ENCODE measurements around the gene TTI1. TPM values are rescaled to one million over a fixed set of nuclear protein-coding genes. Genes with fewer than 3 reads are reported as not detected.
A peak's percentile ranks its signal among the peaks of the same experiment; 100 is the strongest.
"Not testable (repeated sequence)": the region's sequence is repeated elsewhere in the genome, so short reads cannot be mapped to it uniquely, and the experiment has no call there.

TTI1 gene
- total RNA-seq, 2 experiments from 2014 or later = 28.2 TPM

DNA sequence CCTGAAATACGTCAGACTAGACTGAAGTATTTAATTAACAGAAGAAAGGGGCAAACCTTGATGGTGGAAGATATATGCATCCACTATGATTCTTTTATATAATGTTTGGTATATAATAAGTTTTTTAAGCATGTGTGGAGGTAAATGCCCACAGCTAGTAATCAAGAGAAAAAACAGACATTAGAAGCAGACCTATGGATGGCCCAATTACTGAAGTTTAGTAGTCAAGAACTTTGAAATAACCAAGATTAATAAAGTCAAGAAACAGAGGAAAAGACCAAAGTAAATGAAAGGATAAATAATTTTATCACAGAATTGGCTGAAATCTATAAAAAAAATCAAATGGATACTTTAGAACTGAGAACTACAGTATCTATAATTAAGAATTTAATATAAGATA lies 15.3 kb downstream of the TTI1 start:
- DNase-seq (no peak), ATAC-seq (ENCODE audit: low read depth) (no peak)
- no peaks in the 10 kb centered on the region for H3K27me3 Mint-ChIP-seq
- peaks cover 70% of the 10 kb centered on the region for H3K36me3 Mint-ChIP-seq
- POLR2A ChIA-PET = no interaction called here
- no peaks in the 10 kb centered on the region for H3K4me1 Mint-ChIP-seq
- no peak overlapping the region for H3K4me3 Mint-ChIP-seq
- peaks cover 13% of the 10 kb centered on the region for H3K9me3 Mint-ChIP-seq
- no peak overlapping the region for H3K27ac Mint-ChIP-seq

DNA sequence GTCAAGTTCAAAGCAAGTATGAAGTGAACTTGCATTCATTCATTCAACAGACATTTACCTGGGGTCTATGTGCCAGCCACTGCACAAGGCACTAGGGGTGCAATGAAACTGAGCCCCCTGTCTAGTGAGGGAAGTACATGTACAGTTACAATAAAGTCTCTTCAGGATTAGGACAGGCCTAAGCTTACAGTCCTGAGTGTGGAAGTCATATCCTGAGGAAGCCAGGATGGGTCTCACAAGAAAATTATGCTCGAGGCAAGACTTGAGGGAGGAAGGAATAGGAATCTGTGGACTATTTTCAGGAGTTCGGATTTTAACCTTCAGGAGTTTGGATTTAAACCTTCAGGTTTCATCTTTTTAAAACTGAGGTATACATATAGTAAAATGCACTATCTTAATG lies 19.4 kb downstream of the TTI1 start:
- POLR2A ChIA-PET = no interaction called here
- H3K9me3 Mint-ChIP-seq = peaks cover 7% of the 10 kb centered on the region
- peaks cover 63% of the 10 kb centered on the region for H3K36me3 Mint-ChIP-seq
- no peaks in the 10 kb centered on the region for H3K4me1 Mint-ChIP-seq
- DNase-seq (no peak), ATAC-seq (ENCODE audit: low read depth) (no peak)
- H3K27ac Mint-ChIP-seq = no peak overlapping the region
- H3K4me3 Mint-ChIP-seq = no peak overlapping the region
- H3K27me3 Mint-ChIP-seq = no peaks in the 10 kb centered on the region

- no peaks in the 10 kb centered on the region for H3K4me1 Mint-ChIP-seq
- peaks cover 3% of the 10 kb centered on the region for H3K9me3 Mint-ChIP-seq
- H3K27me3 Mint-ChIP-seq = no peaks in the 10 kb centered on the region
- POLR2A ChIA-PET = no interaction called here
- H3K4me3 Mint-ChIP-seq = no peak overlapping the region
- DNase-seq = no peak
- no peak overlapping the region for H3K27ac Mint-ChIP-seq
- ATAC-seq (ENCODE audit: low read depth) = no peak
- H3K36me3 Mint-ChIP-seq = peaks cover 51% of the 10 kb centered on the region
These were observed 20.9 kb downstream of the TTI1 start for GRCh38 chr20:38012332-38012731.

GRCh38 chr20:38011696-38012095 lies 21.6 kb downstream of the TTI1 start:
- ATAC-seq (ENCODE audit: low read depth) = no peak
- Mint-ChIP-seq H3K27ac (no peak overlapping the region), H3K27me3 (no peaks in the 10 kb centered on the region), H3K36me3 (peaks cover 46% of the 10 kb centered on the region), H3K9me3 (no peaks in the 10 kb centered on the region), H3K4me3 (no peak overlapping the region), H3K4me1 (no peaks in the 10 kb centered on the region)
- POLR2A ChIA-PET = no interaction called here
- DNase-seq = no peak

DNA sequence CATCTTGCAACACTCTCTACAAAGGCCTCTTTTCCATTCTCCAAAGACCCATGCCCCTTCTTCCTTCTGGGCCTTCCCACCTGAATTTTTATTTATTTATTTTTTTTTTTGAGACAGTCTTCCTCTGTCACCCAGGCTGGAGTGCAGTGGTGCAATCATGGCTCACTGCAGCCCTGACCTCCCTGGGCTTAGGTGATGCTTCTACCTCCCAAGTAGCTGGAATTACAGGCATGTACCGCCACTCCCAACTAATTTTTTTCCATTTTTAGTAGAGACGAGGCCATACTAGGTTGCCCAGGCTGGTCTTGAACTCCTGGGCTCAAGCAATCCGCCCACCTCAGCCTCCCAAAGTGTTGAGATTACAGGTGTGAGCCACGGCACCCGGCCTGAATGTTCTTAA lies 23.8 kb downstream of the TTI1 start:
- POLR2A ChIA-PET, DNase-seq, H3K9me3 Mint-ChIP-seq: not testable (repeated sequence)

GRCh38 chr20:38008233-38008944 lies 24.9 kb downstream of the TTI1 start:
- H3K4me3 Mint-ChIP-seq = no peak overlapping the region
- POLR2A ChIA-PET = no interaction called here
- H3K36me3 Mint-ChIP-seq = peaks cover 24% of the 10 kb centered on the region
- H3K4me1 Mint-ChIP-seq = no peaks in the 10 kb centered on the region
- no peaks in the 10 kb centered on the region for H3K9me3 Mint-ChIP-seq
- no peak overlapping the region for H3K27ac Mint-ChIP-seq
- no peaks in the 10 kb centered on the region for H3K27me3 Mint-ChIP-seq
- no peak for ATAC-seq (ENCODE audit: low read depth)
- DNase-seq = no peak

More for the DNA sequence above, 23.8 kb downstream of the TTI1 start:
- H3K27me3 Mint-ChIP-seq; H3K4me3 Mint-ChIP-seq; ATAC-seq (ENCODE audit: low read depth); H3K4me1 Mint-ChIP-seq; H3K27ac Mint-ChIP-seq: not testable (repeated sequence)
- H3K36me3 Mint-ChIP-seq = peaks cover 32% of the 10 kb centered on the region

DNA sequence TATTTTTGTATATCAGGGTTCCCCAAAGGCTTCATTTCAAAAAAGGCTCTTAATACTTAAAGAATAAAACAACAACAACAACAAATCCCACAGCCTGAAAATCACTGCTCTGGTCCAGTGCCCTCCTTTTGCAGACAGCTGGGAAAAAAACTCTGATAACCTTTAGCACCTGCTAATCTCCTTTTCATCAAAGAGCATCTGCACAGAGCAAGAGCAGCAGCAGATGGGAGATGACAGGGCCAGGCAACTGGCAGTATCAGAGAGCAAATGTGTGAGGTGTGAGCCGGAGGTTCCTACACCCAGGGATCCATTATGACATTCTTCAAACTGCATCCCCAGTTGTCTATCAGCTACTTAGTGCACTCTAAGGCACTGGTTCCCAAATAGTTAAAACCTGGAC lies 25.7 kb downstream of the TTI1 start:
- ATAC-seq (ENCODE audit: low read depth) (no peak), DNase-seq (no peak)
- Mint-ChIP-seq H3K4me1 (no peaks in the 10 kb centered on the region), H3K9me3 (no peaks in the 10 kb centered on the region), H3K4me3 (no peak overlapping the region), H3K36me3 (peaks cover 21% of the 10 kb centered on the region), H3K27ac (no peak overlapping the region), H3K27me3 (no peaks in the 10 kb centered on the region)
- POLR2A ChIA-PET = no interaction called here

DNA sequence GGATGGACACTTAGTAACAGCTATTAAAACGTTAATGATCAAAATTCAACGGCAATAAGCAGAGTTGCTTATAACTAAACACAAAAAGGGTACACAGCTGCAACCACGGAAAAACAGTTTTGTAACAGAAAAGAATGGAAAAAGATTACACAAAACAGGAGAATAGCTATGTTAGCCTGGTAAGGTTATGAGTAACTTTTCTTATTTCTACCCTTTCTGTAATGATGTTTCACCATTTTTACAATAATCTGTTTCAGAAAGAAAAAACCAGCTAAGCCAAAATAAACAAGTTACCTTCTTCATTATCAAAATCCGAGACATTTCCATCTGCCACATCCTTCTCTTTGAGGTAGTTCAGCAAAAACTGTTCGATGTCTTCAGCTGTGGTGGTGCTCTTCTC lies 27.4 kb downstream of the TTI1 start:
- no peaks in the 10 kb centered on the region for H3K4me1 Mint-ChIP-seq
- DNase-seq = no peak
- H3K36me3 Mint-ChIP-seq = peaks cover 19% of the 10 kb centered on the region
- no peak overlapping the region for H3K4me3 Mint-ChIP-seq
- no peak for ATAC-seq (ENCODE audit: low read depth)
- H3K27me3 Mint-ChIP-seq = no peaks in the 10 kb centered on the region
- no peak overlapping the region for H3K27ac Mint-ChIP-seq
- no peaks in the 10 kb centered on the region for H3K9me3 Mint-ChIP-seq
- POLR2A ChIA-PET = interaction anchor here (0.7 kb wide), 1 partner anchor 14 kb away, joined by 3 read pairs; no protein-coding TSS in a partner anchor

GRCh38 chr20:38004416-38004815 lies 28.8 kb downstream of the TTI1 start:
- Mint-ChIP-seq H3K27me3 (no peaks in the 10 kb centered on the region), H3K4me3 (no peak overlapping the region), H3K4me1 (no peaks in the 10 kb centered on the region), H3K27ac (no peak overlapping the region), H3K36me3 (peaks cover 23% of the 10 kb centered on the region), H3K9me3 (no peaks in the 10 kb centered on the region)
- POLR2A ChIA-PET = no interaction called here
- DNase-seq (no peak), ATAC-seq (ENCODE audit: low read depth) (no peak)

DNA sequence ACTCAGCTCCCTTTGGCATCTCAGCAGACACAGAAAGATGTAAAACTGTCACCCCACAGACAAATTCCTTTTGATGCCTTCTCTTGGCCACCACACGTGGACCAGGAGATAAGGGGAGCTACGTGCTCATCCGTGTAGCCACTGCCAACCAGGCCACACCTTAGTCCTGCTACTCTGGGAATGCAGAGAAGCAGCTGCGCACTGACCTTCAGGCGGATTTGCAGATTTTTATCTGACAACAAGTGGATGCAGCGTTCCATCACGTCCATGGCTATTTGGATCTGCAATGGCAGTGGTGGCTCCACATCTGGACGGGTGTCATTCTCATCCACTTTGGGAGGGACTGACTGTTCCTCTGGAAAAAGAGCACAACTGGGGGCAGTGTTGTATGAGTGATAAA lies 30.8 kb downstream of the TTI1 start:
- H3K4me3 Mint-ChIP-seq = no peak overlapping the region
- no peaks in the 10 kb centered on the region for H3K4me1 Mint-ChIP-seq
- H3K36me3 Mint-ChIP-seq = peaks cover 23% of the 10 kb centered on the region
- DNase-seq (no peak), ATAC-seq (ENCODE audit: low read depth) (no peak)
- H3K27ac Mint-ChIP-seq = no peak overlapping the region
- no peaks in the 10 kb centered on the region for H3K9me3 Mint-ChIP-seq
- H3K27me3 Mint-ChIP-seq = no peaks in the 10 kb centered on the region
- POLR2A ChIA-PET = no interaction called here

GRCh38 chr20:38001981-38002380 lies 31.3 kb downstream of the TTI1 start:
- POLR2A ChIA-PET = no interaction called here
- DNase-seq = no peak
- no peaks in the 10 kb centered on the region for H3K27me3 Mint-ChIP-seq
- no peak overlapping the region for H3K4me3 Mint-ChIP-seq
- no peak for ATAC-seq (ENCODE audit: low read depth)
- H3K4me1 Mint-ChIP-seq = no peaks in the 10 kb centered on the region
- no peak overlapping the region for H3K27ac Mint-ChIP-seq
- peaks cover 25% of the 10 kb centered on the region for H3K36me3 Mint-ChIP-seq
- no peaks in the 10 kb centered on the region for H3K9me3 Mint-ChIP-seq

DNA sequence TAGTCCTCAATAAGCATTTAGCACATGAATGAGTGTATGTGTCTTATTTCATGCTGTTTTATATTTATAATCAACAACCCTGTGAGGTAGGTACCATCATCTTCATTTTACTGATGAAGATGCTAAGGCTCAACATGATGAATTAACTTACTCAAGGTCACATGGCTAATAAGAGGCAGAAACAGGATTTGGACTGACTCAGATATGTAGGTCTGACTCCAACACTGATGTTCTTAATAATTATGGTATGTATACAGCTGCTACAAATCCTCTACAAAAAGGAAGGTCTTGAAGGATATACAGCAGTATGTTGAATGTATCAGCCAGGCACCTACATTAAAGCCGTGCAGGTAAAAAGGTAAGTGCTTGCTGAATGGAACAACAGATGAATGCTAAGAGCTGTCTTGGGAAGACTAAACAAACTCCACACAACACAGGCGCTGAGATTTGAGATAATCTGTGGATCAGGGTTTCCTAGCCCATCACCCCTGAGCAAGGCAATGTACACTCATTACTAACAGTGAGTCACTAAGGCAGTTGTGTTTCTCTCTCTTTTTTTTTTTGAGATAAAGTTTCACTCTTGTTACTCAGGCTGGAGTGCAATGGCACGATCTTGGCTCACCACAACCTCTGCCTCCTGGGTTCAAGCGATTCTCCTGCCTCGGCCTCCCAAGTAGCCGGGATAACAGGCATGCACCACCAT lies 31.9 kb downstream of the TTI1 start:
- POLR2A ChIA-PET = no interaction called here
- H3K4me3 Mint-ChIP-seq = no peak overlapping the region

DNA sequence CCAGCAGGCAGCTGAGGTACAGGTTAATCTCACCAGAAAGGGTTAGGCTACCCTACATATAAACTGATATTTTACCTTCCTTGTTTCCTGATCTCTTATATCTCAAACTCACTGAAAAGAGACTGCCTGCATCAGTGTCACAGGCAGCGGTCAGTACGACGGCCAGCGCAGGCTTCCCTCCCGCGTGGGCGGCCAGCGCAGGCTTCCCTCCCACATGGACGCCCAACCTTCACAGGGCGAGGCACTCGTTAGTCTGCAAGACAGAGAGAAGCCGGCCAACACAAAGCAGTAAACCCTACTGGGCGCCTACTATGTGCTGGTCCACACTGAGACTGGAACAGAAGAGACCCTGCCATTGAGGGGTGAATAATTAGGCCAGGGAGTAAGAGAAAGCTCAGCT lies 33.0 kb downstream of the TTI1 start:
- Mint-ChIP-seq H3K4me3 (no peak overlapping the region), H3K9me3 (no peaks in the 10 kb centered on the region), H3K4me1 (no peaks in the 10 kb centered on the region), H3K36me3 (peaks cover 17% of the 10 kb centered on the region), H3K27ac (no peak overlapping the region), H3K27me3 (no peaks in the 10 kb centered on the region)
- DNase-seq = no peak
- no peak for ATAC-seq (ENCODE audit: low read depth)
- POLR2A ChIA-PET = interaction anchor here (0.6 kb wide), 1 partner anchor 796 kb away, joined by 4 read pairs; no protein-coding TSS in a partner anchor

More for the DNA sequence above, 31.9 kb downstream of the TTI1 start:
- Mint-ChIP-seq H3K4me1 (no peaks in the 10 kb centered on the region), H3K27me3 (no peaks in the 10 kb centered on the region), H3K36me3 (peaks cover 20% of the 10 kb centered on the region), H3K27ac (no peak overlapping the region), H3K9me3 (no peaks in the 10 kb centered on the region)
- DNase-seq (no peak), ATAC-seq (ENCODE audit: low read depth) (no peak)

GRCh38 chr20:37999526-38000263 lies 33.6 kb downstream of the TTI1 start:
- POLR2A ChIA-PET = no interaction called here
- no peak for ATAC-seq (ENCODE audit: low read depth)
- Mint-ChIP-seq H3K4me1 (no peaks in the 10 kb centered on the region), H3K4me3 (no peak overlapping the region), H3K27me3 (no peaks in the 10 kb centered on the region), H3K9me3 (no peaks in the 10 kb centered on the region), H3K27ac (peak overlapping the region; percentile 38), H3K36me3 (peaks cover 18% of the 10 kb centered on the region)
- no peak for DNase-seq

Data from activated naive CD8-positive, alpha-beta T cell treated with anti-CD3 and anti-CD28 coated beads, Interleukin-2, amount 10 ng/mL, durations not matched to agents 7 days and 5 days (primary cell).